GM18861 (cell line): ENCODE measurements around the gene NCOA1.

ENCODE experiments used
- ATAC-seq: cut with Tn5 transposase; IDR thresholded peaks from one replicate; pipeline ENCODE4 v1.9.1; 2021; ENCODE audit not compliant: unreplicated experiment

The NCOA1 gene

GRCh38 chr2:24621779-24622538, 130.9 kb downstream of the NCOA1 start:
- ATAC-seq = no peak

GRCh38 chr2:24623535-24623934, 132.5 kb downstream of the NCOA1 start:
- ATAC-seq = no peak

GRCh38 chr2:24625728-24626127, 134.7 kb downstream of the NCOA1 start:
- no peak for ATAC-seq

GRCh38 chr2:24626131-24626530, 135.1 kb downstream of the NCOA1 start:
- ATAC-seq = no peak

- ATAC-seq = no peak
Observed at GRCh38 chr2:24628746-24629145, 137.7 kb downstream of the NCOA1 start.

- no peak for ATAC-seq
Observed at GRCh38 chr2:24632172-24632571, 141.1 kb downstream of the NCOA1 start.

GRCh38 chr2:24635181-24635580, 144.1 kb downstream of the NCOA1 start:
- ATAC-seq = no peak

- ATAC-seq = no peak
Observed at GRCh38 chr2:24638568-24638967, 147.5 kb downstream of the NCOA1 start.

GRCh38 chr2:24642351-24642750, 151.3 kb downstream of the NCOA1 start:
- ATAC-seq = no peak

- no peak for ATAC-seq
Observed at GRCh38 chr2:24643051-24643450, 152.0 kb downstream of the NCOA1 start.

- no peak for ATAC-seq
Observed at GRCh38 chr2:24644032-24644431, 153.0 kb downstream of the NCOA1 start.

GRCh38 chr2:24650997-24651642, 160.1 kb downstream of the NCOA1 start:
- no peak for ATAC-seq

GRCh38 chr2:24651643-24652003, 160.6 kb downstream of the NCOA1 start:
- no peak for ATAC-seq

GRCh38 chr2:24652265-24653182, 161.5 kb downstream of the NCOA1 start:
- no peak for ATAC-seq

GRCh38 chr2:24657818-24658217, 166.8 kb downstream of the NCOA1 start:
- no peak for ATAC-seq

GRCh38 chr2:24658531-24659202, 167.6 kb downstream of the NCOA1 start:
- no peak for ATAC-seq

GRCh38 chr2:24659862-24660261, 168.8 kb downstream of the NCOA1 start:
- no peak for ATAC-seq

GRCh38 chr2:24667542-24667941, 176.5 kb downstream of the NCOA1 start:
- ATAC-seq = no peak

- ATAC-seq = no peak
Observed at GRCh38 chr2:24671230-24671629, 180.2 kb downstream of the NCOA1 start.

- ATAC-seq = no peak
Observed at GRCh38 chr2:24672589-24672988, 181.5 kb downstream of the NCOA1 start.

GRCh38 chr2:24675338-24675737, 184.3 kb downstream of the NCOA1 start:
- no peak for ATAC-seq
